NCI-H524 (cell line): ENCODE data around the gene HOXD11.

Experiments used
- DNase-seq, 2 experiments: peaks; one replicate each; lab custom pipeline; 2025; lab: John Stamatoyannopoulos, UW

Gene HOXD11

DNA sequence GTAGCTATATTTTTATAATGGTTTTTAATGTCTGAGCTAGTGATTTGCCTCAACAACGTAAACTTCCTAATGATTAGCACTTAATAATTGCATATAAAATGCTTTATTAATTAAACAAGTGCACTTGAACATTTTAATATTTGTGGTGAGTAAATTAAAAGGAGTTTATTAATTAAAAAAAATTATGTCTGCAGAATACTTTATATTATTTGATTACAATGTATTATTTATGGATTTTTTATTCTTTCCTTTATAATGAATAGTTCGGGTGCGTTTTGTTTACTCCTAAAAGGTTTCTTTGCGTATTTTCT lies 24.7 kb downstream of the HOXD11 start:
- DNase-seq, result no peak

DNA sequence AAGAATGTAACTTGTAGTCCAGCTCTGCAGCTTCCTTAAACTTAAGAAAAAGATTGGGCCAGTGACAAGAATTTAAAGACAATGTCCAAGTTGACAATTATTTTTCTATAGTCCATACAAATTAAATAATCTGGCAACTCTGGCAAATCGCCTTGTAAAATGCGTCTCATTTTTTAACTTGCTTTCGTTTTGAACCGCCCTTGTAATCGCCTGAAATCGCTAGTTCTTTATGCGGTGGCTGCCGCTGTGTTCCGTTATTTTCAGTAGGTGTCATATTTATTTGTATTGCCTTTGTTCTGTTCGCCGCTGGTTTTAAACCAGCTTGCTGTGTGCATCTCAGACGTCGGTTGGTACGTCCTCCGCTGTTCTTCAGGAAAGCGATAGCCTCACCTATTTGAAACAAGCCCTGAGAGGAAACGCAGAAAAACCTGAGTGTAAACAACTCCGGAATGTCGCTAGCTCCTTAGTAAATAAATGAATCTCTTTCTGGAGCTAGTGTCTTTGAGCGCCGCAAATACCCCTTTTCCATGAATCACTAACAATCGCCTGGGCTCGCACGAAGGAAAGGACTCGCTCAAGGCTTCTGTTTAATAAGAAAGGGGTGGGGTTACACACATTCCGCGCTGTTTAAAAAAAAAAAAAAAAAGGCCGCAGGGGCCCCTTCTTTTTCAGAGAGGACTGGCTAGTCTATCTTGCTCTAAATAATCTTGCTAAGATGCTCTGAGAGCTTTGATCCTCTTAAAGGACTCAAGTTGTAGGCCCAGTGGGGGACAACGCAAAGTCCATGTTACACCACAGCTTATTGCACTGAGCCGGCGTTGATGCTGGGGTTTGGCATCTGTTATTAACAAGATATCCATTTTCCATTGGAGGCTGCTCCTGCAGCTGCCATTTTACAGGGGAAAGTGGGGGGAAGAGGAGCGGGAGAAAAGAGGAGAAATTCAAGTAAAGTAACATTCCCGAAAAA lies 25.4 kb downstream of the HOXD11 start:
- DNase-seq, result peak; percentile 89 to 97

DNA sequence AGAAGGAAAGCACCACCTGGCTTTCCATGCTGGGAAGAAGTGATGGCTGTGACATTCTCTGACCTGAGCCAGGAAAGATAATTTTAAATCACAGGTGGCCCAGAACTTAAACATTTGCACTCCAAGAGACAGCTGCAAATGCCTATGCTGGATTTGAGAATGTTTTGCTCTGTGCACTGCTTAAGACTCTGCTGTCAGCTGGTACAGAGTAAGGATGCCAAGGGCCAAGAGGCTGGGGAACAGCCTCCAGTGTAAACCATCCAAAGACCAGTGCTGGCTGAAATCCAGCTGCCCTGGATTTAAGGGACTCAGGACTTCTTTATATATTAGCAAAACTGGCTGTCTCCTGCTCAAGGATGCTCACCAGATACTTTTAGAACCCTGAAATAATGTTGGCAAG lies 26.3 kb downstream of the HOXD11 start:
- DNase-seq, result peak in 1 of 2 experiments; percentile 52

DNA sequence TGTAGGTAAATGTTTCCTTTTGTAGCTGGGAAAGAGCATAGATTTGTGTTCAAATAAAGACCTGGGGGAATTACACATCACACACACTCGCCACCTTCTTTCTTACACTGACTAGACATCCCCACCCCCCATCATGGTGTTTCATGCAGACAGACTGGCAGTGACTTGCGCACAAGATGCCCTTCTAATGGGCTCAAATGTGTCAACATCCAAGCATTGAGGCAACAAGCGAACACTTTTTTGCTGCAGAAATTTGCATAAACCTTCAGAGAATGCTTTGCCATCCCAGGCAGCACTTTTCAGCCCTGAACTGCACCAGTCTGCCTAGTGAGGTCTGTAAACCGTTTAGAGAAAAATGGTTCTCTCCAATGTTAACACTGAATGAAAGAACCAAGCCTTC lies 27.0 kb downstream of the HOXD11 start:
- no peak for DNase-seq

DNA sequence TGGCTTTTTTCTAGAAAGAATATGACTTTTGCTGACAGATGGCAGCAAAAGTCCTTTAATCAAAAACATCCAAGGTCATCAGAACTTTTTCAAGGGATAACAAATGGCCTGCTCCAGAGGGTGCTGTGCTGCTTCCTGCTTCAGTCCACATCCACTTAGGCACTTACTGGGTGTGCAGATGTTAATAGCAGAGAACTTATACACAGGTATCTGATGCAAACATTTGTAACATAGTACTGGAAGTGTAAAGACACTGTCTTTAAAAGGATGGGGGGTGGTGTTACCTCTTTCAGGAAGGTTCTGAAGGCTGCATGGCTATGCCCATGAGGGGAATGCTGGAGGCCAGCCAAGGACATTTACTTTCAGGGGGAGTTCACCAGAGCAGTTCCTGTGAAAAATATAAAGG lies 28.0 kb downstream of the HOXD11 start:
- peak in 1 of 2 experiments; percentile 25 for DNase-seq

DNA sequence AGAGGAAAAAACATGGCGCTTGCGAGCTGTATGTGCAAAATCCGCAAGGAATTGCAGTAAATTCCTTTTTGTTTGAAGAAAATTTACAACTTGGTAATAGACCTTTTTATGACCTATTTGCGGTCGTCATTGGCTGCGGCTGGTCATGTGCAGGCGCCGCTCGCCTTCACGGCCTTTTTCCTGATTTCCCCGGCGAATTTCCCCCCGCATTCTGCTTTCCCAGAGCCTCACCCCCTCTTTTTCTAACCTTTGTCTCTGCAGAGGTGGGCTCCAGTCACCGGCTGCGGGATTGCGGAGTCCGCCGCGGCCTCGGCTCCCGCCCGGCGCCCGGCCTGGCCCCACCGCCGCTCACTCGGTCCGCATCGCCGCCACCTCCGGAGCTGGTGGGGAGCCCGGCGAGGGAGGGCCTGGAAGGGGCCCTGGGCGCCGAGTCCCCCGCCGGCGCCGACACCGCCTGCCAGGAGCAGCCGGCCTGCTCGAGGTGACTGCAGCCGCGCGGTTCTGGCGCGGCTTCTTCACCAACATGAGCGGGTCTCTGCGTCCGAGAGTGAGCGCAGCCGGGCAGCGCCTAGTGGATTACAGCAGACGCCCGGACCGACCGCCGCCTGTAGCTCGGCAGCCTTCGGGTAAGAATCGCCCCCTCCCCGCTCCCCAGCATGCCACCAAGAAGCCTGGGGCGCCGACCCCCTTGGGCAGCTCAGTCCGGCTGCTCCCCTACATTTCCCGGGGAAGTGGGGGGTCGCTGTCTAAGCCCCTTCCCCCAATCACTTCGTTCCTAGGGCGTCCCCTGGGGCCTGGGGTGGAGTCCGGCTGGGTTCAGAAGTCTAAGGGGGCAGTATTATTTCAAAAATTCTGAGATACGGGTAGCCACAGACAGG lies 29.5 kb downstream of the HOXD11 start:
- peak; percentile 13 to 36 for DNase-seq

DNA sequence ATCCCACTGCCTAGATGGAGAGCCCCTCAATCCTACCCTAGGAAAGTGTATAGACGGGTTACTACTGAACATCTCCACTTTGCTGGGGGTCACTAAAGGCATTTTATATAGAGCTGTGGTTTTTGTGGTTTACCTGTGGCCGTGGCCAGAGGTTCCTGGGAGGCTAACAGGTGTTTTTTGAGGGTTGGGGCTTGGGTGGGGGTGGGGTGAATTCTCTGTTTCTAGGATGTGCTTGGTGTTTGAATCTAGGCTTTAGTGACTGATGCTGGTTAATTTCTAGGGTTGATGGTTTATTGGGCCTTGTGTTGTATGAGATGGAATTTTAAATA lies 30.1 kb downstream of the HOXD11 start:
- DNase-seq, result no peak

DNA sequence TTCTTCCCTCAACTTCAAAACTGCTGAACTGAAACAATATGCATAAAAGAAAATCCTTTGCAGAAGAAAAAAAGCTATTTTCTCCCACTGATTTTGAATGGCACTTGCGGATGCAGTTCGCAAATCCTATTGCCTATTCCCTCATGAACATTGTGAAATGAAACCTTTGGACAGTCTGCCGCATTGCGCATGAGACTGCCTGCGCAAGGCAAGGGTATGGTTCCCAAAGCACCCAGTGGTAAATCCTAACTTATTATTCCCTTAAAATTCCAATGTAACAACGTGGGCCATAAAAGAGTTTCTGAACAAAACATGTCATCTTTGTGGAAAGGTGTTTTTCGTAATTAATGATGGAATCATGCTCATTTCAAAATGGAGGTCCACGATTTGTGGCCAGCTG lies 30.8 kb downstream of the HOXD11 start:
- DNase-seq, result no peak

DNA sequence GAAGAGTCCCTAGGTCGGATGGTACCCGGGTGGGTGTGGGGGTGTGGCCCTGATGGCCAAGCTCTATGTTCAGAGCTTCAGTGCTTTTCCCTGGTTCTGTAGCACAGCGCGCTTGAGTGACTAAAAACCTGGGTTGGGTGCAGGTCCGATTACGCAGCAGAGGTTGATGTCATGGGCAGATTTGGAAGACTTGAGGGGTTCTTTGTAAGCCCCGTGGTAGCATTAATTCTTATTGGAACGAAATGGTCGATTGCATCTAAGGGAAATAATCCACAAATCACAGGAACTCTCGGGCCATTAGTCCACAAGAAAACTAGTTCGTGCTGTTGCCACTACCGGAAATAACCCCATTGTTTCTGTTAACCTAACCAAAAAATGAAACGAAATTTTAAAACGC lies 31.4 kb downstream of the HOXD11 start:
- no peak for DNase-seq

DNA sequence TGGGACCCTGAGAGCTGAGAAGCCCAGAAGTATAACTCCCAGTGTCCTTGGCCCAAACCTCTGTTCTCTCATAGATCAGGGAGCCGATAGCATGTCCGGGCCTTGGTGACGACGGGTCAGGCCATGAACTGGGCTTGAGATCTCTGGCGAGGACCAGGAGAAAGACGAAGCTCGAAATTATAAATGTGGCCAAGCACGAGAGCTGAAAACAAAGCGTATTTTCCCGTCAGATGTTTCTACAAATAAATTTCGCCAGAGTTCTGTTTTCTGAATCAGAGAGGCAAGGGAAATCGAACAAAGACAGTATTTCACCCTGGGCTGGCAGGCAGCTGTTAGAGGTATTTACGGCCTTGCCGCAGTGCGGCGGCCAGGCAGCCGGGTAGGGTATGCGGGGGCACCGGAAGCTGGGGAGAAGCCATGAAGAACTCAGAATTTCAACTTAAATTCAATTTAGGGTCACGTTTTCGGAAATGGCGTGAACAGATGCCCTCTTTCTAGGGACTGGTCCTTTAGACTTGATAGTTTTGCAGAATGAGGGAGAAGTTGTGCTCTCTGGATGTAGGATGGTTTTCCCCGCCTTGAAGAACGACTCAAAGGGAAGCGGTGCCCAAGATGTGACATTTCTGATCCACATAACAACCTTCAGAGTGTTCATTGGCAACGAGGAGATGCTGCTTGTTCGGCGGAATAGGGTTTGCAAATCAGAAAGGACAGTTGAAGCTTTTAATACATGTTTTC lies 32.0 kb downstream of the HOXD11 start:
- DNase-seq, result no peak

DNA sequence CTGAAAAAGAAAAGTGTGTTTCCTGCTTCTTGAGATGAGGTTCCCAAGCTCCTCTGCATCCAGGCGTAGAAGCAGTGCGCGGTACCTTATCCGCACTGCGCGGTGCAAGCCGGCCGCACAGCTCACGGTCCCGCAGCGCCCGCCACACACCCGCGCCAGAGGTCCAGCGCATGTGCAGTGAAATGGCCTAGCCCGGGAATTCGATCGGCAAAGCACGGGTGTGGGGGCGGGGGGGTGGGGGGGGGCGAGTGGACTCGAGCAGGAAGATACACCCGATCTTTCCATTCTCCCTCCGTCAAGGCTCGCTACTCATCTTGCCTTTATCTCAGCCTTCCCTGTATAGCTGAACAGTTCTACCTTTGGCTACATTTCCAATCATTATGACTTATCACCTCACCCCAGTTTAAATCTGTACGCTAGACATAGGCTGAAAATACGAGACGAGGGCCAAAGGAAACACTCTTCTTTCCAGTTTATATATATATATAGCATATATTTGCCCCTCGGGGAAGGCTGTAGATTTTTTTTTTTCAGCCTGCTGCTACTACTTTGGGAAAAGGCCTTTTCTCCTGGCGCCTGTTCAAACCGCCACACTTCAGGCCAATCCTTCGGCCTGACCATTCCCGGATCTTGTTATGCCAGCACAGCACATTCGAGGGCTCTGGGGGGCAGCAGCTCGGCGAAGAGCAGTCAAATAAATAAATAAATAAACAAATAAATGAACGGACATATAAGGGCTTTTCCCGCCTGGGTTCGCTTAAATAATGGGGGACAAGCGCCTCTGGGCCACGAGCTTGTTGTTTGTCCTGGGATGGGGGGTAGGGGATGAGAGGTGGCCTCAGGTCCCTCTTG lies 32.8 kb downstream of the HOXD11 start:
- peak in 1 of 2 experiments; percentile 56 for DNase-seq

DNA sequence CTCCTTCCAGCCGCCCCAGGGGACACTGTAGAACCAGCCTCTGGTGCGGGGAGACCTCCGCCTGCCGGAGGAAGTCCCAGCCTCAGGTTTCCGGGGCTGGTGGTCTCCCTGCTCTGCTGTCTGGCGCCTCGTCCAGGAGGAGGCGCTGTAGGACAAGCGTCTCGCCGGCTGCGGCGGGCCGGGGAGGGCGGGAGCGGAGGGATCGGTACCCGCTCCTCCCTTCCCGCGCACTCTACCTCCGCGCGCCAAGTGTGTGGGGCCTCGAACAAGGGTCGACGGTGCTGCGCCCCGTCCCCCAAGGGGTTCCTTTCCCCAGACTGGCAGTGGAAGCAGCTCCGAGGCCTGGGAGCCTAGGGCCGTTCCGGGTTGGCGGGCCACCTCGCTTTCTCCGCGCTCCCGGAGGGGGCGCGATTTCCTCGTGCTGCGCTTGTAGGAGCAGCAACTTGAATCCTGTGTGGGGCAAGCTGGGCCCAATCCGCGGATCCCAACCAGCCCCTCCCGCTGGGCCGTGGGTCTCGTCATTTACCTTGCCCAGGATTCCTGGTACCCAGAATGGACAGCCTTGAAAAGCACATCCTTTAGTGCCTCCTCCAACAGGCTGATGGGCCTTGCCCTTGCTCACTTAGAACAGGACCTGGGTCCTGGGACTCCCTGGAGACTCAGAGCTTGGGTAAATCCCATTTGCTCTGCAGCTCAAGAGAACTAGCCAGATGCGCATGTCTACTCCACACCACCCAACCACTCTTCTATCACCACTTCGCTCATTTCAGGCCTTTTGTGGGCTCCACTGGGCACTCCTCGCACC lies 33.6 kb downstream of the HOXD11 start:
- DNase-seq, result peak; percentile 78 to 87

DNA sequence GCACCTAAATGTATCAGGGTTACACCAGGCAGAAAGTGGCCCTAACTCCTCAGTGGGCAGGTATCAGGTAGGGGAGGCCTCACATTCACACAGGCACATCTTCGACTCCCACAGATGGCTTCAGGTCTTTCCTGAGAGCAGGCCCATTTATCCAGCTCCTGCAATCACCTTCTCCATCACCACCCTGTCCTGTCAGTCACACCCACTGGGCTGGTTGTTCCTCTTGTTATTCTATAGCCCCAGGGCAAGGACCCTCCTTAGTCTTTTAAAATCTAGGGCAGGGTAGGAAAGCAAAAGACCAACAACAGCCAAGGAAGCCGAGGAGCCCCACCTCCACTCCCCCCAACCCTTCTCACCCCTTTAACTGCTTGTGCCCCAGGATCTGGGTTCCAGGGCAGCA lies 35.2 kb downstream of the HOXD11 start:
- no peak for DNase-seq

DNA sequence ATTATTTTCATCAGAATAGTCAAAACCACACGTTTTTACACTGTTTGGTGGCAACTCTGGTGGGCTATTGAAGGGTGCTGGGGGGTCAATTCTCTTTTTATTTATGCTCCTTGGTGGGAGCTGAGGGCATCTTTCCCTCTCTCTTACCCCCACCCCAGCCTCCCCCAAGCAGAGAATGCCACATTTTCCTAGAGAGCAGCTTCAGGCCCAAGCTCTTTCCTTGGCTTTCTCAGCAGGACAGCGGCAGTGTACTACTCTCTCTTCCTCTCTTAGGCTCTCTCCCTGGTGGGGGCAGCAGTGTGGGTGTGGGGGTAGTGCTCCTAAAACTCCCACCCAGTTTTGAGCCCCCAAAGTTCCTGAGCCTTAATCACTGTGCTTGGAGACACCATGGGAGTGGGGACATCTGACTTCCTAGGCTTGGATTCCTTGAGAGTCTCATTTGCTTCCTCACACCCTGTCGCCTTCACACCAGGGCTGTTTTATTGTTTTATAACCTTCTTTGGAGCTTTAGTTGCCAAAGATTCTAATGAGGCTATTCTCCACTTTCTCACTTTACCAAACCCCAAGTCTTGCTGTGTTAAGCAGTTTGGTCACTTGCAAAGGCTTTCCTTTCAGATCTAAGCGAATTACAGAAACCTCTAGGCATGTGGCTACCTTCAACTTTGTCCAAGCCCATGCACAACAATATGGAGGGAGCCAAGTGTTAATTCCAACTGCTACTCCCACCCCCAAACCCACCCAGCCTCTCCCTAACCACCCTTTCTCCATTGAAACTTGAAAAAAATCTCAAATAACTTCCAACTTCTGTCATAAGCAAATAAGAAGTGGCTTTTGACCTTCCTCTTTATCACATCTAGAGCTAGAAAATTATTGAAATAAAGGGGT lies 38.2 kb downstream of the HOXD11 start:
- DNase-seq, result no peak

DNA sequence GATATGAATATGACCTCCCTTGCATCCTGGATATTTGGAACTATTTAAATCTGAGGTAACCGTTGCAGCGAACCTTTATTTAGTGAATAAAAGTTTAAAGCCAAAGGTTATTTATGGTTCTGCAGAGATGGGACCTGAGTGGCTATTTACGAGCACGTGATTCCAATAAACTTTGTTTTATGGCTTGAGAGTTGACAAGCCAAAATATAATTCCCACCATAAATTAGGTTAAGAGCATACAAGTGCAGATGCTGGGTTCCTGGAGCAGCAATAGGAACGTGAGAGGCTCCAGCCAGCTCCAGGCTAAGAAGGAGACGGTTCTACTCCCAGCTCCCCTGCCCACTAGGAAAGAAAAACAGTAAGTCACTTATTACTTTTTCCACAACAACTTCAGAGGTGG lies 39.0 kb downstream of the HOXD11 start:
- no peak for DNase-seq

DNA sequence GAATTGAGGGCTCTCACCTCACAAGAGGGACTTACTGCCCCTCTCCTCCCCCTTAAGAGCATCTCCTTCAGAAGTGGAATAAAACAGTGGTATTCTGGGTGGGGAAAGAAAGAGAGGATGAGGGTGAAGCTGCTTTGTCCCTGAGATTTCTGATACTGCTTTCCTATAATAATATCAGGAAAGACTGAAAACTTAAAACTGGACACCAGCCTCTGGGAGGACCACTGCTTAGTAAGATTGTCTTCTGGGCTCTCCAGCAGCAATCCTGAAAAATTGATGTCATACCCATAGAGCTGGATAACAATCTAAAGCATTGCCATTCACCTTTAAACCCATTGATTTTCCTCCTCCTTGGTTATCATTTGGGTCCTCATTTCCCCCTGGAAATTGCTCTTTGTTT lies 39.6 kb downstream of the HOXD11 start:
- DNase-seq, result no peak

DNA sequence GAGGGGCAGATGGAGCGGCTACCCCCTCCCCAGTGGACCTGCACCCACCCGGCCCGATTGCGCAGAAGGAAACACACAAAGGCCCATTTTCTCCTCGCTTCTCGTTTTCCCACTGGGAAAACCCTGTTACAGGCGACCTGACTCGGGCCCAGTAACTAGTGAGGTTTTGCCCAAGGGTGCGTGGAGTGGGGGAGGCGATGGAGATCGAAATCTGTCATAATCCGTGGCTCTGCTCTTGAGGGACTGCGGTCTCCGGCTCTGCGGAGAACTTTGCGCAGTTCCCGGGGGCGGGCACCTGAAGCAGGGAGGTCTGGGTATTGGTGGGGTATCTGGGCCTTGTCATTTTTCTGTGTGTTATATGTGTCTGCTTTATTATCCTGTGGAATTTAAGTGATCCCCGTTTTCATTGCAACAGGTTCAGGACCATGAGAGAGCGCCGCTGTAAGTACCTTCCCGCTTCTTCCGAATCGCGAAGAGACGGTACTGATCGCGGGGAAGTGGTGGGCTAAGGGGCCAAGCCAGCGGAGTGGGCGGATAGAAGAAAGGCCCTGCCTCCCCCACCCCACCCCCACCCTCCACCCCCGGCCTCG lies 40.2 kb downstream of the HOXD11 start:
- no peak for DNase-seq

DNA sequence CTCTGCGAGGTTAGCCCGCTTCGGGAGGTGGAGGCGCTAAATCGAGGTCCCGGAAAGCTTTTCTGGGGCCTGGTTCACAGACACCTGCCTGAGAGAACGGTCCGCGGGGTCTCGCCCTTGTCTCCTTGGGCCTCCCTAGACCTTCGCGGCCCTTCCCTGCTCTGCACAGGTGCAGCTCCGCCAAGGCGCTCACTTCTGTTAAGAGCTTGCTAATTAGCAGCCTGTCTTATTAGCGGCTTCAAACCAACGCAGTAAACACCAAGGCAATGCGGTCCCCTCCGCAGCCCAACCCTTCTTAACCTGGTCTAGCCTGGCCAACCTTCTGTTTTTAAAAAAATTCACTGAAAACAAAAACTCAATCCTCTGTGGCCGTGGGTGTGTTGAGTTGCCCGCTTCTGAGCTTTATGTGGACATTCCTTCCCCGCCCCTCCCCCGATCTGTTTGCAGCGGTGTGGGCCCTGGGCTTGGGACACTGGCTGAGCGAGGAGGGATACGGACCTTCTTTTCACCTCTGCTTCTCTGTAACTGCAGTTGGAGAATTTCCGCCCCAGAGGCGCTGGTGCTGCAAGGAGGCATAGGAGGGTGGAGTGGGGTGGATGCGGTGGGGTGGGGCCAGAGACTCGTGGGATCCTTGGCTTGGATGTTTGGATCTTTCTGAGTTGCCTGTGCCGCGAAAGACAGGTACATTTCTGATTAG lies 40.9 kb downstream of the HOXD11 start:
- no peak for DNase-seq
